ENCODE measurements around the gene COX6B1. TPM values are rescaled to one million over a fixed set of nuclear protein-coding genes. Genes with fewer than 3 reads are reported as not detected.
"Not testable (repeated sequence)": the region's sequence is repeated elsewhere in the genome, so short reads cannot be mapped to it uniquely, and the experiment has no call there.

Gene COX6B1
- total RNA-seq, 1 donor from 2014 or later, result 368 TPM

DNA sequence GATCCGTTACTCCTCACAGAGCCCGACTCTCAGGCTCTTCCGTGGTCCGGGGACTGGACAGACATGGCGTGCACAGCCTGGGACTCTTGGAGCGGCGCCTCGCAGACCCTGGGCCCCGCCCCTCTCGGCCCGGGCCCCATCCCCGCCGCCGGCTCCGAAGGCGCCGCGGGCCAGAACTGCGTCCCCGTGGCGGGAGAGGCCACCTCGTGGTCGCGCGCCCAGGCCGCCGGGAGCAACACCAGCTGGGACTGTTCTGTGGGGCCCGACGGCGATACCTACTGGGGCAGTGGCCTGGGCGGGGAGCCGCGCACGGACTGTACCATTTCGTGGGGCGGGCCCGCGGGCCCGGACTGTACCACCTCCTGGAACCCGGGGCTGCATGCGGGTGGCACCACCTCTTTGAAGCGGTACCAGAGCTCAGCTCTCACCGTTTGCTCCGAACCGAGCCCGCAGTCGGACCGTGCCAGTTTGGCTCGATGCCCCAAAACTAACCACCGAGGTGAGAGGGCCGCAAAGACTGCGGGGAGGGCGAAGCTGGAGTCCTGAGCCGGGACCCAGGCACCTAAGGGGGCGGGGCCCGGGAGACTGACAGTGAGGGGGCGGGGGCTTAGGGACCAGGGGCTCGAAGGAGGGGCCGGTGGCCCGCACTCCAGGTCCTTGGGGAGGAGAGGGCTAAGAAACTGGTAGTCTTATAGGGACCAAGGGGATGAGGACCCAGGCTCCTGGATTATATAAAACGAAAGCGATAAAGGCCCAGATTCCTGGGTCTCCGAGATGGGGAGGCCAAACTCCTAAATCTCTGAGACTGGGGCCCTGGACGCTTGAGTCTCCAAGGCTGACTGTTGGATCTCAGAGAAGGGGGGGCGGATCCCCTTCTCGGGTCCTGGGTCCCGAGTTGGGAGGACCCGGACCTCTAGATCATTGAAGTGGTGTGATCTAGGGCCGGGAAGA is 4.6 kb upstream of the COX6B1 start:
- H3K27me3 ChIP-seq (ENCODE audit: control insufficient read depth in 3 of 3, insufficient read depth in 3 of 3, low read length in 3 of 3), result peaks cover 0 to 13% (median 0%) of the 10 kb centered on the region in 3 donors
- peak overlapping the region; percentile 79 to 84 (median 81) for H3K4me3 ChIP-seq (ENCODE audit: low read length in 3 of 3)
- peak overlapping the region; percentile 57 to 83 (median 75) for H3K9ac ChIP-seq (ENCODE audit: low read depth in 1 of 3, low read length in 3 of 3)
- peak overlapping the region; percentile 74 for H3K27ac ChIP-seq (ENCODE audit: low read depth, low read length)
- H3K36me3 ChIP-seq (ENCODE audit: control insufficient read depth in 3 of 3, insufficient read depth in 3 of 3, low read length in 3 of 3), result no peaks in the 10 kb centered on the region
- no peaks in the 10 kb centered on the region for H3K9me3 ChIP-seq (ENCODE audit: control insufficient read depth in 3 of 3, low read length in 3 of 3)
- peaks cover 19 to 27% (median 20%) of the 10 kb centered on the region in 3 donors for H3K4me1 ChIP-seq (ENCODE audit: control insufficient read depth in 3 of 3, insufficient read depth in 3 of 3, low read length in 3 of 3)

DNA sequence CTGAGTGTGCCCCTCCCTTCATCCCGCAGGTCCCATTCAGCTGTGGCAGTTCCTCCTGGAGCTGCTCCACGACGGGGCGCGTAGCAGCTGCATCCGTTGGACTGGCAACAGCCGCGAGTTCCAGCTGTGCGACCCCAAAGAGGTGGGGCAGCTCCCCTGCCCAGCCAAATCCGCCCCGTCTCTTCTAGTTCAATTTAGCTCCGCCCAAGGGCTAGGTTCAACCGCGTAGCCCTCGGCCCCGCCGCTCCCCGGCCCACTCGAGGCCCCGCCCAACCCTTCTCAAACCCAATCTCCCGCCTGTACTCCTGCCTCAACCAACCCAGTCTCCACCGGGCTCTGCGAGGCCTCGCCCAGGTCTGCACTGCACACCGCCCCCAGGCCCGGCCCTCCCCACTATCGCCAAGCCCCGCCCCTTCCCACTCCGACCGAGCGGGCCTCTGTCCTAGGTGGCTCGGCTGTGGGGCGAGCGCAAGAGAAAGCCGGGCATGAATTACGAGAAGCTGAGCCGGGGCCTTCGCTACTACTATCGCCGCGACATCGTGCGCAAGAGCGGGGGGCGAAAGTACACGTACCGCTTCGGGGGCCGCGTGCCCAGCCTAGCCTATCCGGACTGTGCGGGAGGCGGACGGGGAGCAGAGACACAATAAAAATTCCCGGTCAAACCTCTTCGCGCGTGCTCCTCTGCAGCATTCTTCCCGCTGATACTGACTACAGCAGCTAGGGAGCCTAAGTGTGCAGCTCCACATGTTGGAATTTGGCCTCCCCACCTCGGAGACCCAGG is 3.7 kb upstream of the COX6B1 start:
- Histone ChIP-seq H3K4me1 (ENCODE audit: control insufficient read depth in 3 of 3, insufficient read depth in 3 of 3, low read length in 3 of 3) (peaks cover 26 to 35% (median 28%) of the 10 kb centered on the region in 3 donors), H3K27ac (ENCODE audit: low read depth, low read length) (peak overlapping the region; percentile 74), H3K4me3 (ENCODE audit: low read length in 3 of 3) (peak overlapping the region; percentile 79 to 84 (median 81)), H3K9me3 (ENCODE audit: control insufficient read depth in 3 of 3, low read length in 3 of 3) (no peaks in the 10 kb centered on the region), H3K36me3 (ENCODE audit: control insufficient read depth in 3 of 3, insufficient read depth in 3 of 3, low read length in 3 of 3) (no peaks in the 10 kb centered on the region), H3K27me3 (ENCODE audit: control insufficient read depth in 3 of 3, insufficient read depth in 3 of 3, low read length in 3 of 3) (peaks cover 0 to 13% (median 0%) of the 10 kb centered on the region in 3 donors), H3K9ac (ENCODE audit: low read depth in 1 of 3, low read length in 3 of 3) (peak overlapping the region; percentile 65 to 83 (median 75))

DNA sequence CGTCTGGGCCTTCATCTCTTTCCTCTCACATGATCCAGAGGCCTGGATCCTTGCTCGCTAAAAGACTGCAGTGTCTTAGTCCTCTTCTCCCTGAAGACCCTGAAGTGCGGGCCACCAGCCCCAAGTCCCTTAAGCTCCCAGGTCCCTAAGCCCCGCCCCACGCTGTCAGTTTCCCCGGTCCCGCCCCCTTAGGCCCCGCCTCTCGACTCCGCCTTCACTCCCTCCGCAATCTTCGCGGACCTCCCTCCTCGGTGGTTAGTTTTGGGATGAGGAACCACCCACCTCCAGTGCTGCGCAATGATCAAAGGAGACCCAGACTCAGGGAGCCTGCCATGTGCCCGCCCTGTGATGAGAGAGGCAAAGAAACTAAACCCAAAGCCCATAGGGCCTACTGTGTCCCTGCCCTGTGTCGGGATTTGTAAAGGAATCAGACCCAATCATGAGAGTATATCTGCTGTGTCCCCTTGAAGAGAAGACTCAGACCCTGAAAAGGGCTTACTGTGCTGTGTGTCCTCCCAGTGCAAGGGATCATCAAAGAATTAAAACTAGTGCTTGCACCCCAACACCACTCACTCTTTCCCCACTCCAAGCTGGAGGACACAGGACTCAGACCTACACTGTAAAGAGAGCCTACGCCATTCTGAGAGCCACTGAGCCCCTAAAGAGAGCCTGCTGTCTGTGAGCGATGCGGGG is 3.0 kb upstream of the COX6B1 start:
- Histone ChIP-seq H3K36me3 (ENCODE audit: control insufficient read depth in 3 of 3, insufficient read depth in 3 of 3, low read length in 3 of 3) (no peaks in the 10 kb centered on the region), H3K27me3 (ENCODE audit: control insufficient read depth in 3 of 3, insufficient read depth in 3 of 3, low read length in 3 of 3) (peaks cover 0 to 13% (median 0%) of the 10 kb centered on the region in 3 donors), H3K9ac (ENCODE audit: low read depth in 1 of 3, low read length in 3 of 3) (peak overlapping the region; percentile 65 to 83 (median 75)), H3K9me3 (ENCODE audit: control insufficient read depth in 3 of 3, low read length in 3 of 3) (no peaks in the 10 kb centered on the region), H3K4me3 (ENCODE audit: low read length in 3 of 3) (peak overlapping the region; percentile 79 to 84 (median 81)), H3K27ac (ENCODE audit: low read depth, low read length) (peak overlapping the region; percentile 74), H3K4me1 (ENCODE audit: control insufficient read depth in 3 of 3, insufficient read depth in 3 of 3, low read length in 3 of 3) (peaks cover 28 to 36% (median 31%) of the 10 kb centered on the region in 3 donors)

DNA sequence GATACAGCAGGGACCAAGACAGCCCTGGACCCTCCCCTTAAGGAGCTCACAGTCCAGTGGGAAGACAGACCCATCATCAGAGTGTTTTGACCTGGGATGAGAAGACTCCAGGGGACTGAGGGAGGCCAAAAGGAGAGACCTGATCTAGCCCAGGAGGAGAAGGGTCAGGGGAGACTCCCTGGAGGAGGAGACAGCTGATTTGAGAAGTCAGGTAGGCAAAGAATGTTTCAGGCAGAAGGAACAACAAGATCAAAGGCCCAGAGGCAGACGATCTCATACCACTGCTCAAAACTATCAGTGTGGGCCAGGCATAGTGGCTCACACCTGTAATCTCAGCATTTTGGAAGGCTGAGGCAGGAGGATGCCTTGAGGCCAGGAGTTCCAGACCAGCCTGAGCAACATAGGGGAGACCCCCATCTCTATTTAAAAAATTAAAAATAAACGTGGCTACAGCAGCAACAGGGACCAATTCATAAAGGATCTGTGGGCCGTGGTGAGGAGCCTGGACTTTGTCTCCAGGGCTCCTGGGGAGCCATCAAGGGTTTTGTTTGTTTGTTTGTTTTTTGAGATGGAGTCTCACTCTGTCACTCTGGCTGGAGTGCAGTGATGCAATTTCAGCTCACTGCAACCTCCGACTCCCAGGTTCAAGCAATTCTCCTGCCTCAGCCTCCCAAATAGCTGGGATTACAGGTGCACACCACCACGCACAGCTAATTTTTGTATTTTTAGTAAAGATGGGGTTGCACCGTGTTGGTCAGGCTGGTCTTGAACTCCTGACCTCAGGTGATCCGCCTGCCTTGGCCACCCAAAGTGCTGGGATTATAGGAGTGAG is 2.2 kb upstream of the COX6B1 start:
- peaks cover 0 to 13% (median 0%) of the 10 kb centered on the region in 3 donors for H3K27me3 ChIP-seq (ENCODE audit: control insufficient read depth in 3 of 3, insufficient read depth in 3 of 3, low read length in 3 of 3)
- no peak overlapping the region for H3K27ac ChIP-seq (ENCODE audit: low read depth, low read length)
- no peaks in the 10 kb centered on the region for H3K9me3 ChIP-seq (ENCODE audit: control insufficient read depth in 3 of 3, low read length in 3 of 3)
- peak overlapping the region in 1 of 3 donors; percentile 81 for H3K4me3 ChIP-seq (ENCODE audit: low read length in 3 of 3)
- H3K36me3 ChIP-seq (ENCODE audit: control insufficient read depth in 3 of 3, insufficient read depth in 3 of 3, low read length in 3 of 3), result peaks cover 2 to 6% (median 3%) of the 10 kb centered on the region in 3 donors
- H3K4me1 ChIP-seq (ENCODE audit: control insufficient read depth in 3 of 3, insufficient read depth in 3 of 3, low read length in 3 of 3), result peaks cover 28 to 43% (median 32%) of the 10 kb centered on the region in 3 donors
- H3K9ac ChIP-seq (ENCODE audit: low read depth in 1 of 3, low read length in 3 of 3), result peak overlapping the region in 2 of 3 donors; percentile 23 to 28

DNA sequence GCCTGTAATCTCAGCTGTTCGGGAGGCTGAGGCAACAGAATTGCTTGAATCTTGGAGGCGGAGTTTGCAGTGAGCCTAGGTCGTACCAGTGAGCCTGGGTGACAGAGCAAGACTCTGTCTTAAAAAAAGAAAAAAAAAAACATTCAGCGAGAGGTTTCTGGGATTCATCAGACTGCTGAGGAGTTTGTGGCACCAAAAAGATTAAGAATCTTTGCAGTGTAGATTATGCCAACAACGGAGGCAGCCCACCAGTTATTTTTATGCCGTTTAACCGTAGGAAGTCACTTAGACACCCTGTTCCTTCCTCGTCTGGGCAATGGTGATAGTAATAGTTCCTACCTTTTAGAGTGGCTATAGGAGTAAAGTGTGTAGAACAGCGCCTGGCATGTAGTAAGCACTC is 2.5 kb downstream of the COX6B1 start:
- no peak overlapping the region for H3K4me3 ChIP-seq (ENCODE audit: low read length in 3 of 3)
- peaks cover 12 to 26% (median 19%) of the 10 kb centered on the region in 3 donors for H3K4me1 ChIP-seq (ENCODE audit: control insufficient read depth in 3 of 3, insufficient read depth in 3 of 3, low read length in 3 of 3)
- no peaks in the 10 kb centered on the region for H3K27me3 ChIP-seq (ENCODE audit: control insufficient read depth in 3 of 3, insufficient read depth in 3 of 3, low read length in 3 of 3)
- no peak overlapping the region for H3K9ac ChIP-seq (ENCODE audit: low read depth in 1 of 3, low read length in 3 of 3)
- no peak overlapping the region for H3K27ac ChIP-seq (ENCODE audit: low read depth, low read length)
- H3K36me3 ChIP-seq (ENCODE audit: control insufficient read depth in 3 of 3, insufficient read depth in 3 of 3, low read length in 3 of 3), result peaks cover 28 to 33% (median 28%) of the 10 kb centered on the region in 3 donors
- no peaks in the 10 kb centered on the region for H3K9me3 ChIP-seq (ENCODE audit: control insufficient read depth in 3 of 3, low read length in 3 of 3)

DNA sequence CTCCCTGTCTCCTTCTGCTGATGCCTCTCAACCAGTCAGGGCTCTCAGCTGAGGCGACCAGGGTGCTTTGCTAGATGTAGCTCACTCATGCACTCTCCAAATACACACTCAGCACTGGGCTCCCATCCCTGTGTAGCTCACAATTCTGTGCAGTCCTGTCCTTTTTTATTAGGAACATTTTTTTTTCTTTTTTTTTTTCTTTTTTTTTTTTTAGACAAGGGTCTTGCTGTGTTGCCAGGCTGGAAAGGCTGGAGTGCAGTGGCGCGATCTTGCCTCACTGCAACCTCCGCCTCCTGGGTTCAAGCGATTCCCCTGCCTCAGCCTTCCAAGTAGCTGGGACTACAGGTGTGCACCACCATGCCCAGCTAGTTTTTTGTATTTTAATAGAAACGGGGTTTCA is 6.7 kb downstream of the COX6B1 start:
- not testable (repeated sequence) for H3K4me3 ChIP-seq (ENCODE audit: low read length in 3 of 3); H3K27me3 ChIP-seq (ENCODE audit: control insufficient read depth in 3 of 3, insufficient read depth in 3 of 3, low read length in 3 of 3); H3K27ac ChIP-seq (ENCODE audit: low read depth, low read length); H3K9me3 ChIP-seq (ENCODE audit: control insufficient read depth in 3 of 3, low read length in 3 of 3); H3K4me1 ChIP-seq (ENCODE audit: control insufficient read depth in 3 of 3, insufficient read depth in 3 of 3, low read length in 3 of 3); H3K9ac ChIP-seq (ENCODE audit: low read depth in 1 of 3, low read length in 3 of 3)
- peaks cover 55 to 67% (median 58%) of the 10 kb centered on the region in 3 donors for H3K36me3 ChIP-seq (ENCODE audit: control insufficient read depth in 3 of 3, insufficient read depth in 3 of 3, low read length in 3 of 3)

DNA sequence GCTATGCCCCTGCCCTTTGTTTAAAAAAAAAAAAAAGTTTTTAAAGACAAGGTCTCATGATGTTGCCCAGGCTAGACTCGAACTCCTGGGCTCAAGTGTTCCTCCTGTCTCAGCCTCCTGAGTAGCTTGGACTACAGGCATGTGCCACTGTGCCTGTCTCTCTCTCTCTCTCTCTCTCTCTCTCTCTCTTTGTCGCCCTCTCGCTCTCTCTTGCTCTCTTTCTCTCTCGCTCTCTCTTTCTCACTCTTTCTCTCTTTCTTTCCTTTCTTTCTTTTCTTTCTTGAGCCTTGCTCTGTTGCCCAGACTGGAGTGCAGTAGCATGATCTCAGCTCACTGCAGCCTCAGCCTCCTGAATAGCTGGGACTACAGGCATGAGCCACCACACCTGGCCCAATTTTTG is 7.5 kb downstream of the COX6B1 start:
- Histone ChIP-seq H3K4me3 (ENCODE audit: low read length in 3 of 3) (no peak overlapping the region), H3K9me3 (ENCODE audit: control insufficient read depth in 3 of 3, low read length in 3 of 3) (no peaks in the 10 kb centered on the region), H3K4me1 (ENCODE audit: control insufficient read depth in 3 of 3, insufficient read depth in 3 of 3, low read length in 3 of 3) (peaks cover 0 to 4% (median 3%) of the 10 kb centered on the region in 3 donors), H3K36me3 (ENCODE audit: control insufficient read depth in 3 of 3, insufficient read depth in 3 of 3, low read length in 3 of 3) (peaks cover 58 to 67% (median 58%) of the 10 kb centered on the region in 3 donors), H3K27me3 (ENCODE audit: control insufficient read depth in 3 of 3, insufficient read depth in 3 of 3, low read length in 3 of 3) (no peaks in the 10 kb centered on the region), H3K27ac (ENCODE audit: low read depth, low read length) (no peak overlapping the region), H3K9ac (ENCODE audit: low read depth in 1 of 3, low read length in 3 of 3) (no peak overlapping the region)

DNA sequence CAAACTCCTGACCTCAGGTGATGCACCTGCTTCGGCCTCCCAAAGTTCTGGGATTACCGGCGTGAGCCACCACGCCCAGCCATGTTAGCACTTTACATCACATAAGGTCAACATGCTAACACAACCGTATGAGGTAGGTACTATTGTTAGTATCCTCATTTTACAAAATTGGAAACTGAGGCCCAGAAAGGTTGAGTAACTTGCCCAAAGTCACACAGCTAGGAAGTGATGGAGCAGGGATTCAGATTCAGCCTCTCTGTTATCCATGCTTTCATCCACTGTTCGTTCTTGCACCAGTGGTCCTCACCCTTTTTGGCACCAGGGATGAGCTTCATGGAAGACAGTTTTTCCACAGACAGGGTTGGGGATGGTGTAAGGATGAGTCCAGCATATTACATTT is 8.6 kb downstream of the COX6B1 start:
- no peak overlapping the region for H3K9ac ChIP-seq (ENCODE audit: low read depth in 1 of 3, low read length in 3 of 3)
- H3K4me1 ChIP-seq (ENCODE audit: control insufficient read depth in 3 of 3, insufficient read depth in 3 of 3, low read length in 3 of 3), result no peaks in the 10 kb centered on the region
- H3K4me3 ChIP-seq (ENCODE audit: low read length in 3 of 3), result no peak overlapping the region
- H3K9me3 ChIP-seq (ENCODE audit: control insufficient read depth in 3 of 3, low read length in 3 of 3), result no peaks in the 10 kb centered on the region
- H3K27me3 ChIP-seq (ENCODE audit: control insufficient read depth in 3 of 3, insufficient read depth in 3 of 3, low read length in 3 of 3), result no peaks in the 10 kb centered on the region
- peaks cover 53 to 66% (median 53%) of the 10 kb centered on the region in 3 donors for H3K36me3 ChIP-seq (ENCODE audit: control insufficient read depth in 3 of 3, insufficient read depth in 3 of 3, low read length in 3 of 3)
- no peak overlapping the region for H3K27ac ChIP-seq (ENCODE audit: low read depth, low read length)
